ENCODE data around the gene SGCA.

Gene SGCA

GRCh38 chr17:50181591-50182560 lies 16.1 kb downstream of the SGCA start:
- DNase-seq (ENCODE audit: low read depth in 1 of 2, low spot score in 1 of 2): no peak

DNA sequence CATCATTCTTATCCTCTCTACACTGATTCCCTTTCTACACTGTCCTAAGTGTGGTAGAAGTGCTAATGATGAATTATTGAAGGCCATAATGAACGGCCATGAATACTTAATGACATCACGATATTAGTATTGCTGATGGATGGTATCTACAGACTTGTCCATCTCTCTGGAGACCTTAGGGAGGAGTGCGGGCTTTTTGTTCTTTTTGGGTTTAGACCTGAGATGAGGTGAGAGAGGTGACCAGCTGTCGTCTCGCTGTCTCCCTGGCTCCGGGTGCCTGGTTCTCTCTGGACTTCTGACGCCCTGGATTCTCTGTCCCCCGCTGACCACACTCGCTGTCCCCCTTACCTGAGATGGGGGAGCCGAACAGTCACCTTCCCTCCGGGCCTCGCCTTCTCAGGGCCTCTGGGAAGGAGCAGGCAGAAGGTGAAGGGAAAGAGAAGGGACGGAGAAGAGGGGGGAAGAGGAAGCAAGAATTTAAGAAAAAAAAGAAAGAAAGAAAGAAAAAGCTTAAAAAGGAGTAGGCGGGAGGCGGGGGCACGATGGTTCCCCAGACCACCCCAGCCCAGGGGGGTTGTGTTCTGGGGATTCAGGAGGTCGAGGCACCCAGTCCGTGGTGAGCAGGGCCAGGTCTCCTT lies 17.1 kb downstream of the SGCA start:
- DNase-seq (ENCODE audit: low read depth in 1 of 2, low spot score in 1 of 2): no peak

DNA sequence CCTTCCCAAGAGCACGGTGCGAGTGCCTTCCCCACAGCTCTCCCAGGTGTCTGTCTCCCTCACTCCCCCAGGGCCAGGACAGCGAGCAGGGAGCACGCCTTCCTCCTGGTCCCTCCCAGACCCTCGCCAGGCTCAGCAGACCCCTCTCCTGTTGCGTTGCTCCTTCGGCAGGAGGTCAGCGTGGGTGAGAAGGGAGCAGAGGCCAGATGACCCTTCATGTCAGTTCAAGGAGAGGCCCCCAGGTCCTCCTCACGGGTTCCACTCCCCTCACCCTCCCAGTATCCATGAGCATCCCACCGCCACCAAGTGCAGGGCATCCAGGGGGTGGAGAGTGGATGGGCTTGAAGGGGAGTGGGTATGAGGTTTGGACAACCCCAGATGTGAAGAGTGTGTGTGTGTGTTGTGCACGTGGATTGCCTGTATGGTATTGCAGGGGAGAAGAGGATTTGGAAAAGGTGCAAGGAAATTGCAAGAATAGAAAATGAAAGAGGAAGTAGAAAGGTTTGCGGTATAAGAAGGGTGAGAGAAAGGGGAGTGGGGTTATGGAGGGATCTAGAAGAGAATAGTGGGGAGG lies 17.7 kb downstream of the SGCA start:
- DNase-seq (ENCODE audit: low read depth in 1 of 2, low spot score in 1 of 2): no peak

DNA sequence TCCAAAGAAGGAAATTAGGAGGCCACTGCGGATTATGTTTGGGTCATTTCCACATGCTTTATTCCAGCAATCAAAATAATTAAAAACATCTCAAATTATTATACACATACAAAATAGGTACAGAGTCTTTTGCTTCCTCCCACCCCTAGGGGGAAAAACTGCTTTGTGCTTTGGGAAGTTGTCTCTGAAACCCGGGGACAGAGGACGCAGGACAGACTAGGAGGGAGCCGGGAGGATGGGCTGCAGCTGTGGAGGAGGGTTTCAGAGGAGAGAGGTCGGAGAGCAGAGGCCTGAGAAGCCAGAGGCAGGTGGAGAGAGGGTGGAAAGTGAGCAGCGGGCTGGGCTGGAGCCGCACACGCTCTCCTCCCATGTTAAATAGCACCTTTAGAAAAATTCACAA lies 18.3 kb downstream of the SGCA start:
- no peak for DNase-seq (ENCODE audit: low read depth in 1 of 2, low spot score in 1 of 2)

- DNase-seq (ENCODE audit: low read depth in 1 of 2, low spot score in 1 of 2): no peak
Measured at GRCh38 chr17:50184611-50185398, 19.0 kb downstream of the SGCA start.

GRCh38 chr17:50185631-50186471 lies 20.0 kb downstream of the SGCA start:
- DNase-seq (ENCODE audit: low read depth in 1 of 2, low spot score in 1 of 2): no peak

DNA sequence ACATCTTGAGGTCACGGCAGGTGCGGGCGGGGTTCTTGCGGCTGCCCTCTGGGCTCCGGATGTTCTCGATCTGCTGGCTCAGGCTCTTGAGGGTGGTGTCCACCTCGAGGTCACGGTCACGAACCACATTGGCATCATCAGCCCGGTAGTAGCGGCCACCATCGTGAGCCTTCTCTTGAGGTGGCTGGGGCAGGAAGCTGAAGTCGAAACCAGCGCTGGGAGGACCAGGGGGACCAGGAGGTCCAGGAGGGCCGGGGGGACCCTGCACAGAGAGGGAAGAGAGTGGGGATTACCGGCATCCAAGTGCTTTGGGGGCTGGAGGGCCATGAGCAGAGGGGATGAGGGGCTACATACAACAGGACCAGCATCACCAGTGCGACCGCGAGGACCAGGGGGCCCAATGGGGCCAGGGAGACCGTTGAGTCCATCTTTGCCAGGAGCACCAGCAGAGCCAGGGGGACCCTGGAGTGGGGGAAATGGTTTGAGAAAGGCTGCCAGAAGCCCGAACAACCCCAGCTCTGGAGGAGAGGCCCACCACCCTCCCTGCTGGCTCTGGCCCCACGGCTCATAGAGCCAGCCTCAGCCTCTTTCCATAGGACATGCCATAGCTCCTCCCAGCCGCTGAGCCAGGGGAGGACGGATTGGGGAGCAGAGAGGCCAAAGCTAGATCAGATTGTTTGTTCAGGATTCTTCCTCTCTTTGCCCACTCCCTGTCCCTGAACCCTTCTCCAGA lies 21.0 kb downstream of the SGCA start:
- no peak for DNase-seq (ENCODE audit: low read depth in 1 of 2, low spot score in 1 of 2)

GRCh38 chr17:50187394-50187725 lies 21.6 kb downstream of the SGCA start:
- DNase-seq (ENCODE audit: low read depth in 1 of 2, low spot score in 1 of 2): no peak

GRCh38 chr17:50187751-50188530 lies 22.1 kb downstream of the SGCA start:
- no peak for DNase-seq (ENCODE audit: low read depth in 1 of 2, low spot score in 1 of 2)

- no peak for DNase-seq (ENCODE audit: low read depth in 1 of 2, low spot score in 1 of 2)
Measured at GRCh38 chr17:50188531-50188920, 22.7 kb downstream of the SGCA start.

- DNase-seq (ENCODE audit: low read depth in 1 of 2, low spot score in 1 of 2): no peak
Measured at GRCh38 chr17:50188921-50189549, 23.2 kb downstream of the SGCA start.

DNA sequence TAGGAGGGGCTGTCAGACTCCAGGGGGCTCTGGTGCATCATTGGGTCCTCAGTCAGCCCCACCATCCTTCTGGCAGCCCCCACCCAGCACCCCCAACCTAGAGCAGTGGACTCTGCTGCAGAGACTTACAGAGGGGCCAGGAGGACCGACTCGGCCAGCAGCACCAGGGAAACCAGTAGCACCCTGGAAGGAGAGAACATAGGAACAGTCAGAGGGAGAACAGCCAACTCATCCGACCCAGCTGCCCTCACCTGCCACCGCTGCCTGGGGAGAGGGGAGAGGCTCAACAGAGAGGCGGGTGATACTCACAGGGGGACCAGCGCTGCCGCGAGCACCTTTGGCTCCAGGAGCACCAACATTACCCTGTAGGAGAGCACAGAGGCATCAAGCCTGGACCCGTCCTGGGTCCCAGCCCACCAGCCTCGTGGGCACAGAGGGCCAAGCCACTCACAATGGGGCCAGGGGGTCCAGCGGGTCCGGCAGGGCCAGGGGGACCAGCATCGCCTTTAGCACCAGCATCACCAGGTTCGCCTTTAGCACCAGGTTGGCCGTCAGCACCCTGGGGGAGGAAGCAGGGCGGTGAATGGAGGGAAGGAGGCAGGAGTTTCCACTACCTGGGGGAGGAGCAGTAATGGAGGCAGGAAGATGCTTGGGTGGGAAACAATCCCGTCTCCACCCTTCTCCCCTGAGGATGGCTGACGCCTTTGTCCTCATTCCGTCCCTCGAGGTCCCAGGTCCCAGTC lies 23.9 kb downstream of the SGCA start:
- no peak for DNase-seq (ENCODE audit: low read depth in 1 of 2, low spot score in 1 of 2)

GRCh38 chr17:50190293-50190602 lies 24.4 kb downstream of the SGCA start:
- DNase-seq (ENCODE audit: low read depth in 1 of 2, low spot score in 1 of 2): no peak

DNA sequence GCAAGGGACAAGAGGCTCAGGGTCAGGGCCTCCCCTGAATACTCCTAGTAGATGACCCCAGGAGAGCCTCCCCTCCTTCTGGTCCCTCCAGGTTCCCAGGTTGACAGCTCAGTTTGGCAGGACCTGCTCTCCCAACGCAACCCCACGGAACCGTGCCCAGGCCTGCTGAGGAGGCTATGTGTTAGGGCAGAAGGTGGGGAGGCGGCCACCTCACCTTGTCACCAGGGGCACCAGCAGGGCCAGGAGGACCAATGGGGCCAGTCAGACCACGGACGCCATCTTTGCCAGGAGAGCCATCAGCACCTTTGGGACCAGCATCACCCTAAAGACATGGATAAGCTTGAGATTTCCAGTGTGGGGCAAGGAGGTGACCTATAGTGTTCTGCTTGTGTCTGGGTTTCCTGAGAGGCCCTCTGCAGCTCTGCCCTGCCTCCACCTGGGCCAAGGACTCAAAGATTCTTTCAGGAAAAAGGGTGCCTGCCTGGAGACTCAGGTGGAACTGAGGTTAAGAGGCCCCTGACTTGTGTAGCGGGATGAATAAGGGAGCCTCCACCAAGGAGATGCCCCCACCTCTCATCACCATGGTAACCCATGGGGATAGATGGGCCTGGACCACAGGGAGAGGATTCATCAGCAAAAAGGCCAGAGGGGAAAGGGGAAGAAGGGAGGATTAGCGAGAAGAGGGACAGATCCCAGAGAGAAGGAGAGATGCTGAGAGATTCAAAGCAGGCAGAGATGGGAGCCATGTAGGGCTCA lies 25.0 kb downstream of the SGCA start:
- no peak for DNase-seq (ENCODE audit: low read depth in 1 of 2, low spot score in 1 of 2)

DNA sequence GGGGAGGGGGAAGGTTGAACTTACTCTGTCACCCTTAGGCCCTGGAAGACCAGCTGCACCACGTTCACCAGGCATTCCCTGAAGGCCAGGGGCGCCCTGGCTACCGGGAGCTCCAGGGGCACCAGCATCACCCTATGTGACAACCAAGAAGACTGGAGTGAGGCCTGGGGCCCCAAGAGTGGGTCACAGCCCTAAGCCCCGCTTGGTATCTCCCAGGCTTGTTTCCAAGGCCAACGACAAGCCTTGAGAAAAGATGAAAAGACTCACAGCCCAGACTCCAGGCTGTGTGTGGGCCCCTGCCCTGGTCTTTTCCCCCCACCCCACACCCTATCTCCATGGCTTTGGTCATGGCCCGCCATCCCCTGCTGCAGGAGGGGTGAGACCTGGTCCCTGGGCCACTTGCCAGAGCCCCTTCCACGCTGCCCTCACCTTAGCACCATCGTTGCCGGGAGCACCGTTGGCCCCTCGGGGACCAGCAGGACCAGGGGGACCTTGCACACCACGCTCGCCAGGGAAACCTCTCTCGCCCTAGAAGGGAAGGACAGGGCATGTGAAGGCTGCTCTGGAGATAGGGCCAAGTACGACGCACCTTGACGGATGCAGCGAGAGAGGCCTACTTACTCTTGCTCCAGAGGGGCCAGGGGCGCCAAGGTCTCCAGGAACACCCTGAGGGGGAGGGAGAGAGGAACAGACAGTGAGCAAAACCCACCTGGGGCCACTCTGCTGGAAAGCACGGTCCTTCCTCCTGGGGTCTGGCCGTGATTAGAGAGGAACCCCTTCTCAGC lies 25.7 kb downstream of the SGCA start:
- DNase-seq (ENCODE audit: low read depth in 1 of 2, low spot score in 1 of 2): no peak

DNA sequence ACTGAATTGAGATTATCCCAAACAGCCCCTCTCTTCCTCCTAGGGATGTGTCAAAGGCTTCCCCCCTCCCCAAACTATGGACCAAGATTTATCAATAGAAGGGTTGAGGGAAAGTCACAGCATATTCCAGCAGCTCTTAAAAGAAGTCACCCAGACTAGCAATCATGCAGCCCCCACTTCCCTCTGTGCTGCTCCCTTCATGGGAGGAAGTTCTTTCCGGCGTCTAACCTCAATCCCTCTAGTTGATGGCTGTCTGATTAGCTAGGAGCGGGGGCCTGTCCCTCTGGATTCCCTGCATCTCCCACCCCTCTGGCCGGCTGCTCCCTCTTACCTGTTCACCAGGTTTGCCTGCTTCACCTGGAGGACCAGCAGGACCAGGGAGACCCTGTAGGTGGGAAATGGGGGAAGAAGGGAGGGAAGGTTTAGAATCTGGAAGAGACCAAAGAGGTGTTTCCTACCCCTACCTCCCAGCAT lies 26.4 kb downstream of the SGCA start:
- no peak for DNase-seq (ENCODE audit: low read depth in 1 of 2, low spot score in 1 of 2)
